H54 (cell line): ENCODE data around the gene CHRDL2.
"Not testable (repeated sequence)": the region's sequence is repeated elsewhere in the genome, so short reads cannot be mapped to it uniquely, and the experiment has no call there.

Experiments used
- DNase-seq: peaks from one replicate; pipeline ENCODE4 v3.0.0; 2011; ENCODE audit warnings: low spot score, mixed read lengths; ENCODE audit not compliant: insufficient read length
- FAIRE-seq: peaks from 3 replicates; lab custom pipeline; 2011; peaks lifted over from hg19 to GRCh38; lab: Jason Lieb, UNC
- POLR2A ChIP-seq: IDR thresholded peaks from 2 replicates; pipeline ENCODE4 v1.6.1; 2011; ENCODE audit warnings: low read depth, mild to moderate bottlenecking, low read length

The CHRDL2 gene

DNA sequence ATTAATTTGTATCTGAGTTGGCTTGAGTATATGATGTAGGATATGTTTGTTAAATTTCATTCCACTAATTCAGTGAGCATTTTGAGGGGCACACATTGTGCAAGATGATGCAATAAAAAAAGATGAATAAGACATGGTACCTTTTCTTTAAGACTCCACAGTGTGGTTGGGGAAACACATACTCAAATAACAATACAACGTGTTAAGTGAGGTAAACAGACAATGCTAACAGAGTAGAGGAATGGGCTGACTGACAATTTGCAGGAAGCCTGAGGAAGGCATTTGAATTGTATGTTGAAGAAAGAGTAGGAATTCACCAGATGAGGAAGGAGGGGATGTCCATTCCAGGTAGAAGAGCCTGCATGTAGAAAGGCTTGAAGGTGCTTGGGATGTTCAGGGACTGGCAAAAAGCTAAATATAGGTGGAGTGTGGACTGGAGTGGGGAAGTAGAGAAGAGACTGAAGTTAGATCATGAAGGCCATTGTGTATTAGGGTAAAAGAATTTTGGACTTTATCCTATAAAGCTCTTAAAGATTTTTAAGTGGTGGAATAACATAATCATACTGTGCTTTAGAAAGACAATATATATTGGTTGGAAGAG is 24.3 kb upstream of the CHRDL2 start:
- peak; percentile 30 for FAIRE-seq
- TF ChIP-seq POLR2A: no peak
- no peak for DNase-seq

DNA sequence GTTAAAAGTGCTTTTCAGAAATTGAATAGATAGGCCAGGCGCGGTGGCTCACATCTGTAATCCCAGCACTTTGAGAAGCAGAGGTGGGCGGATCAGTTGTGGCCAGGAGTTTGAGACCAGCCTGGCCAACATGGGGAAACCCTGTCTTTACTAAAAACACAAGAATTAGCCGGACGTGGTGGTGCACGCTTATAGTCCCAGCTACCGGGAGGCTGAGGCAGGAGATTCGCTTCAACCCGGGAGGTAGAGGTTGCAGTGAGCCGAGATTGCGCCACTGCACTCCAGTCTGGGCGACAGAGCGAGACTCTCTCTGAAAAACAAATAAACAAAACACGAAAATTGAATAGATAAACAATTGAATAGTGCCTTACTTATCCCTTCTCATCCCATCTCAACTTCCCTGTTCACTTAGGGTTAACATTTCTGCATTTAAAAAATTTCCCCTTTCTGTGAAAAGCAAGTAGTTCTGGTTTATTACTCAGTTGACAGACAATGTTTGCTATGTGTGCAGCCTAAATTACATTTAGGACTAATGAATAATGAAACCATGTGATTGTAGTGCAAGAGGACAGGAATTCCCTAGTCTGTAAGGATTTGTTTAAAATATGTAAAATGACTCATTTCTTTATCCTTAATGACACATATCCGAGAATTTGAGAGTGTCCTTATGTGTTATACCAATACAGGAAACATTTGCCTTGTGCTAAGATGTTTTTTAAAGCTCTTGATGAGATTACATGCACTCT is 23.5 kb upstream of the CHRDL2 start:
- peak; percentile 87 for FAIRE-seq
- DNase-seq: peak; percentile 65
- no peak for TF ChIP-seq POLR2A

DNA sequence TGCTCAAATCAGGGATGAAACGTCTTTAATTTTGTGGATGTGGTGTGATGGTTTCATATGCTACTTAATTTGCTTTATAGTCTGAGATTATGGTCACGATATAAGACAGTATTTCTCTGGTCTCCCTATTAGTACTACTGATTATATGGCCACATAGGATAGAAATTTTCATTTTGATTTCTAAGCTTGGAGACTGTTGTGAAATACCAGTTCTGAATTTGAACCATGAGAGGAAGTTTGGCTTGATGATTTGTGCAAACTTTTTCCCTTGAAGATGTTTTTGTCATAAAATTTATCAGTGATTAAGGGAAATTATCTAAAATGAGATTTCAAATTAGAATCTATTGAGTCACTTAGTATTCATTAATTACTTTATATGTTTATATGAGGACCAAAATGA is 20.1 kb upstream of the CHRDL2 start:
- TF ChIP-seq POLR2A: no peak
- DNase-seq (no peak), FAIRE-seq (no peak)

DNA sequence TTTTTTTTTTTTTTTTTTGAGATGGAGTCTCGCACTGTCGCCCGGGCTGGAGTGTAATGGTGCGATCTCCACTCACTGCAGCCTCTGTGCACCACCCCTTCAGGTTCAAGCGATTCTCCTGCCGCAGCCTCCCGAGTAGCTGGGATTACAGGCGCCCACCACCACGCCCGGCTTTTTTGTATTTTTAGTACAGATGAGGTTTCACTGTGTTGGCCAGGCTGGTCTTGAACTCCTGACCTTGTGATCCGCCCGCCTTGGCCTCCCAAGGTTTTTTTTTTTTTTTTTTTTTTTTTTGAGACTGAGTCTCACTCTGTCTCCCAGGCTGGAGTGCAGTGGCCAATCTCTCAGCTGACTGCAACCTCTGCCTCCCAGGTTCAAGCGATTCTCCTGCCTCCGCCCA is 19.4 kb upstream of the CHRDL2 start:
- not testable (repeated sequence) for FAIRE-seq, DNase-seq

DNA sequence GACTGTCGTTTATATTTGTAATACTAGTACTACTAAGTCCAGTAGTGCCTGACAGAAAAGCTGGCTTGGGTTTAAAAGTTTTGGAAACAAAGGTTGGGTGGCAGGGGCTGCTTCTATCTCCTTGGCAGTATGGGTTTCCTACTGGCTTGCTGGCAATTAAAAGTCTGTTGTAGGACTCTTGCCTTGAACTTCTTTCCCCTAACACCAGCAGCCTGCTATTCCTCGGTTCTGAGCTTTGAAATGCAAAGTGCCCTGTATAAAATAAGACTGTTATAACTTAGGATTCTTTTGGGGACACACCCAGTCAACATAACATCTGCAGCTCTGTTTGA is 18.7 kb upstream of the CHRDL2 start:
- no peak for DNase-seq
- TF ChIP-seq POLR2A: no peak
- no peak for FAIRE-seq

DNA sequence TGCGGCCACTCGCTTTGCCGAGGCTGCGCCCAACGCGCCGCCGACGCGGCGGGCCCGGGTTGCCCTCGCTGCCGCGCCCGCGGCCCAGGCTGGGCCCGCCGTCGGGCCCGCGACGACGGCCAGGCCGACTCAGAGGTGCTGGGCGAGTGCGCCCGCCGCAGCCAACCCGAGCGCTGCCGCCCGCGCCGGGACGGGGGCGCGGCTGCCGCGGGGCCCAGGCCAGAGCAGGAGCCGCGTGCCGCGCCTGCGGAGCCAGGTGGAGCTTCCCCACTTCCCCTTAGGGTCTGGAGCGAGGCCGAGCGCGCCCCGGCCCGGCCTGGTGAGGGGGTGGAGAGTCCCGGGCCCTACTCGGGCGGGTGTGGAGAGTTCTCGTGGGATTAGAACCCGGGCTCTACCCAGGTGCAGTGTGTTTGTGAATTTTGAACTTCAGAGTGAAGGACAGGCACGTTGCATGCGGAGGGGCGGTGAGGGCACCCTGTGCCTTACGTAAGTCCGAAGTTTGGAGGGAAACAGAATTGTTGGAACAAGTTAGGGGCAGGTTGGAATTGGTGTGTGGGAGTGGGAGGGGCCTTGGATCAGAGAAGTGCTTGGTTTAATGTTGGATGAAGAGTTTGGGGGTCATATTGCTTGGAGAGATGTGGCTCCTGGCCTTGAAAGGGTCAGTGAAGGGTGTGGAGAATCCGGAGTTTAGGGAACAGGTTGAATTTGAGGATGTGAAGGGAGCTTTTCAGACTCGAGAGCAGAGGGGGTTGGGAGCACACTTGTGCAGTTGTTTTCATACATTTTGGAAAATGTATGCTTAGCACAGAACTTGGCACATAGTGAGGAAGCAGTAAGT is 18.1 kb upstream of the CHRDL2 start:
- FAIRE-seq: no peak

DNA sequence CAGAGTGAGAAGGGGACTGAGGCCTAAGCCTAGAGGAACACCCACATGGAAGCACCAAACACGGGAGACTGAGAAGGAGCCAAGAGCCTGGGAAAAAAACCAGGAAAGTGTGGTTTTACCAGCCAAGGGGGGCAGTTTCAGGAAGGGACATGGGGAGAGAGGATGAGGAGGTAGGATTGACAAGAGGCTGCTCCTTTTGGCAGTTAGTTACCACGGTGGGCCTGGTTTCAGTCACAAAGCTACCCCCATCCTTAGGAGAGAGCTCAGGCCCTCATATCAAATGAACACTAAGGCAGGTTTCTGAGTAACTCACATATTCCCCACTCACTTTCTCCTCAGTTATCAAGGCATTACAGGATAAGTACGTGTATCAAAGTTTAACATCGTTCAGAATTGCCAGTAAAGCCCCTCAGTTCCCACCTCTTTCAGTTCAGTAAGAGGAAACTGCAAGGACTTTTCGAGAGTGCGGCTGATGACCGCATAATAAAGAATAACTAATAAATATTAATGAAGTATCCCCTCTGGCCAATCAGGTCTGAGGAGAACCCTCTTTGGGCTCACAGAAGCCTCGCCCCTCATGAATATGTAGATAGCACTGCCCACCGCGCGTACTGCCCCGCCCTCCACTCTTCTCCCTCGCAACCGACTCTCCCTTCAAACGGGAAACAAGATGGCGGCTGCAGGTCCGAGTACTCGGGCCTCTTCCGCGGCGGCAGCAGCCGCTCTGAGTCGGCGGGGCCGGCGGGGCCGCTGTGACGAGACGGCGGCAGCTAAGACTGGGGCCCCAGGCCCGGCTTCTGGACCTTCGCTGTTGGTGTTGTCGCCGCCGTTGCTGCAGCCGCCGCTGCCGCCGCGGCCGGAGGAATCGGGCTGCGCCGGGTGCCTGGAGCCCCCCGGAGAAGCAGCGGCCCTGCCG is 17.2 kb upstream of the CHRDL2 start, which contains the start of gene RNF169:
Gene RNF169, plus strand, starts transcription at position 639 of the 916 bp plus-strand sequence. Its CDS starts 32 bp downstream, at position 671.
- FAIRE-seq (no peak), DNase-seq (peak; percentile 97)
- TF ChIP-seq POLR2A: peak; percentile 79

More for the DNA sequence above, 18.1 kb upstream of the CHRDL2 start:
- TF ChIP-seq POLR2A: peak; percentile 55; the same call in 1 of the 2 replicates
- peak; percentile 58 for DNase-seq

DNA sequence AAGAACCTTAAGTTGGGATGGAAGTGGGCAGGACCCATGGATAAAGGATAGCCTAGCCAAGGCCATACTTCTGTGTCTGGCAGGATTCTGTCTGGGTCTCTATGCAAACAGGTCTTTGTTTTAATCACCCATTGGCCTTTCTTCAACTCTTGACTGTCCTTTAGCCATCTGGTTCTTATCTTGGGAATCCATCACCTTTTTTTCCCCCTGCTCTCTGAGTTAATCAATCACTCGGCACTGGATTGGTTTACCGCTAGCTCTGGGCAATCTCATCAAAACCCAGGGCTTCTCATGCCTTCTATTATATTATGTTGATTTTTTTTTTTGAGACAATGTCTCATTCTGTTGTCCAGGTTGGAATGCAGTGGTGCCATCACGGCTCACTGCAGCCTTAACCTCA is 15.6 kb upstream of the CHRDL2 start:
- FAIRE-seq (no peak), DNase-seq (no peak)
- TF ChIP-seq POLR2A: no peak

DNA sequence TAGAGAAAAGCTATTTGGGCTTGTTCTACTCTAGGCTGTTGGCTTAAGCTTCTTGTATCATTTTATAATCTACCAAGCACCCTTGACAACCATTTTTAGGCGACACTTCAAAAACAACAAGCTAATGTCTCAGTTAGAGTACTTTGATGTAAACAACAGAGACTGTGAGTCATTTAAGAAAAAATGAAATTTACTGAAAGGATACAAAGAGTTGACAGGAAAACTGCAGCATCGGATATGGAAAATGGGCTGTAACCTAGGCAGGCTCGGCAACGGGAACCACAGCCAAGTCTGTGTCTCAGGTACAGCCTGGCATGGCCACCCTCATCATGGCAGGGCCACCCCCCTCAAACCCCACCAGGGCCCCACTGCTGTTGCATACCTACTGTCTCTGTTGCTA is 13.1 kb upstream of the CHRDL2 start:
- TF ChIP-seq POLR2A: no peak
- FAIRE-seq: no peak
- no peak for DNase-seq

DNA sequence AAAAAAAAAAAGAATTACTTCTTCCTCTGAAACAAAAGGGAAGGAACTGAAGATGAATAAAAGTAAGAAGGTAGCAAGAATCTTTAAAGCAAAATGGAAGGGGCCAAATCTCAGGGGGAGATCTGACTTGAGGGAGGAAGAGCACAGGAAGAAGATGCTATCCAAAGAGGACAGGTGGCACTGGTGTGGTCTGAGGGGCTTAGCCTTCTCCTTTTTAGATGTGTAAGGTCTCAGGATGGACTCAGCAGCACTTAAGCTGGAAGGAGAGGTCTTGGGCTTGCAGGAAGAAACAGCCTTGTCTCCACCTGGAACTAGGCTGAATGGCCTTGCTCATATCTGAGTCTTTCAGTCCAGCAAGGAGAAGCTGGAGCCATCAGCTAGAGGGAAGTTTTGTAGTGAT is 12.4 kb upstream of the CHRDL2 start:
- FAIRE-seq: no peak
- no peak for TF ChIP-seq POLR2A

DNA sequence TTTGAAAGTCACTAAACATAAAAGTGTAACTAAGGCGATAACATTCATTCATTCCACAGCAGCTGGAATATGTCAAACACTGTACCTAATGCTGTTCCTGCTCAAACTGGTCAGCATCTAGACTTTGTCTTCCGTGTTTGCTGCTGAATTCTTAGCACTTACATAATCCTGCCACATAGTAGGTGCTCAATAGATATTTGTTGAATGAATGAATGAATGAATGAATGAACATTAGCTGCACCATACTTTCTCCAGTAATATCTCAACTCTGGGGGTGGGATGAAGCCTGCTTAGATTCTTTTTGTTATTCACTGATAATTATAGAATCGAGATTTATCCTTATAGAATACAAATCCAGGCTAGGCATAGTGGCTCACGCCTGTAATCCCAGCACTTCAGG is 10.8 kb upstream of the CHRDL2 start:
- no peak for DNase-seq
- FAIRE-seq: no peak
- no peak for TF ChIP-seq POLR2A

More for the DNA sequence above, 12.4 kb upstream of the CHRDL2 start:
- DNase-seq: no peak

DNA sequence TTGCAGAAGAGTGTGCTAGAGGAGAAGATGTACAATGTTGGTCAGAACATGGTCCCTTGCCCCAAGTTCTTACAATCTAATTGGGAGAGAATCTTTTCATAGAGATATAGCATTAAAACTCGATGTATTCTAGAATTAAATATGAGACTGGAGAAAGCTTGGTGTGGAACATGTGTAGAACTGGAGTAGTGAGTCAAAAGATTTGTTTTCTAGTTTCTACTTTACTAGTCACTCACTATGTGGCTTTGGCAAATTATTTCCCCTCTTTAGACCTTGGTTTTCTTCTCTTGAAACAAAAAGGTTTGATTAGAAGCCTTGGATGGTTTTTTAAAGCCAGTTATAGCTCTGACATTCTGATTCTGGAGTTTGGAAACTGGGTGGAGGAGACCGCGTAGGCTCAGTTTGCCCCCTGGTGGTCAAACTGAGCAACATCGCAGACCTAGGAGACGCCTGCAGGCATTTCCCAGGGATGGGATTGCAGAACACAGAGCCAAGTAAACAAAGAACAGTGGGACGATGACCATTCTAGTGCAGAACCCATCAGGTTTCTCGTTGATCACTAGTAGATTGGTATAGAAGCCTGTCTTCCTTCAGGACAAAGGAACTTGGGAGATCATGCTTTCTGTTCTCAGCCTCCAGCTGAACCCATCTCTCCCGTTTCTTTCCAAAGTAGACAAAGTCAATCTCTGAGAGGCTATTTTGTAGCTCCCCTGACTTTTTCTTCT is 8.5 kb upstream of the CHRDL2 start:
- peak; percentile 80 for DNase-seq
- FAIRE-seq: peak; percentile 36
- TF ChIP-seq POLR2A: no peak

DNA sequence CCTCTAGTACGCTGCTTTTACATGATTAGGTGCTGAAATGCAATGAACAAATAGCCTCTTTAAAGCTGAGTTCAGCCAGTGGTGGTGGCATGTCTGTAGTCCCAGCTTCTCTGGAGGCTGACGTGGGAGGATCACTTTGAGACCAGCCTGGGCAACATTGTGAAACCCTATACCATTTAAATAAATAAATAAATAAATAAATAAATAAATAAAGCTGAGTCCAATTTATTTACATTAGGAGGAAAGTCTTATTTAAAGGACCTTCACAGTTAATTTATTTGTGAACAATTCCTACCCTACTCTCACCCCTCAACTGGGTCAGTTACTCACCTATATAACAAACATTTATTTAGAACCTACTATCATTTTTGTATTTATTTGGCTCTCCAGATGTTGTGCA is 4.8 kb upstream of the CHRDL2 start:
- TF ChIP-seq POLR2A: no peak
- DNase-seq (no peak), FAIRE-seq (no peak)
